Left hindlimb (tissue), 1 donor: ENCODE results near the gene BRPF1.

ENCODE experiments used
- DNase-seq: peaks from one replicate; pipeline ENCODE4 v3.0.0-alpha.2; 2018

The BRPF1 gene

DNA sequence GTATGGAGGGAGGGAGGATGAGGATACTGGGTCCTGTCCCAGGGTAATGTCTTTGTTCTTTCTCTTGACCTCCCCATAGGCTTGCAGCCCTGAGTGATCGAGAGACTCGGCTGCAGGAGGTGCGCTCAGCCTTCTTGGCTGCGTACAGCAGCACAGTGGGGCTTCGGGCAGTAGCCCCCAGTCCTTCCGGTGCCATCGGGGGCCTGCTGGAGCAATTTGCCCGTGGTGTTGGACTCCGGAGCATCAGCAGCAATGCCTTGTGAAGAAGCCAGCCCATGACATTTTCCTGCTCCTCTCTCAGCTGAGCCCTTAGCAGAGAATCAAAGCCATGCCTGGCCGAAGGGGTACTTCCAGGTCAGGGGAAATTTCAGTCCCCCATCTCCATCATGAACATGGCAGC, 29.8 kb upstream of the BRPF1 start:
- no peak for DNase-seq

GRCh38 chr3:9703240-9703639, 28.3 kb upstream of the BRPF1 start:
- no peak for DNase-seq

DNA sequence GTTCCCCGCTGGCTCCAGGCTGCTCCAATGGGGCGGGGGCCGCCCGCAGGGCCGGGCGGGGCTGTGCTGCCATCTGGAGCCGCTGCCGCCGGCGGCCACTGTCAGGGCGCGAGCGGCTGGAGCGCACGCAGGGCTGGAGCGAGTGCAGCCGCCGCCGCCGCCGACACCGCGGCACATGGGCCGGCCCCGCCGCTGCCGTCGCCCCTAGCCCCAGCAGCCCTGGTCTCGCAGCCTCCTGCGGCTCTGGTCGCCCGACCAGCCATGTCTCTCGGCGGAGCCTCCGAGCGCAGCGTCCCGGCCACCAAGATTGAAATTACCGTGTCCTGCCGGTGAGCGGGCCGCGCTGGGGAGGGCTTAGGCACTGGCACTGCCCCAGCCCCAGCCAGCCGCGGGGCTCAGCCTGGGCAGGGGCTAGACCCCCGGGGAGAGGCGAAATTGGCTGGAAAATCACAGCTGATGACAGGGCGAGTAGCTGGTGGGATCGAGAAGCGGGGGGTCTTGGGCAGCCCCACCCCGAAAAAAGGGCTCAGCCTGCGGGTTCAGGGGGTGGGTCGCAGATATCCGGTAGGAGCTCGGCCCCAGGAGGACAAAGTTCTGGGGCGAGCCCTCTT, 27.7 kb upstream of the BRPF1 start, which contains the start of gene CPNE9:
Gene CPNE9 (plus strand): TSS at position 98 of the 611 bp plus-strand sequence. CDS start 164 bp downstream, at position 262.
- DNase-seq, result no peak

GRCh38 chr3:9704347-9705322, 26.9 kb upstream of the BRPF1 start:
- DNase-seq, result peak; percentile 49

DNA sequence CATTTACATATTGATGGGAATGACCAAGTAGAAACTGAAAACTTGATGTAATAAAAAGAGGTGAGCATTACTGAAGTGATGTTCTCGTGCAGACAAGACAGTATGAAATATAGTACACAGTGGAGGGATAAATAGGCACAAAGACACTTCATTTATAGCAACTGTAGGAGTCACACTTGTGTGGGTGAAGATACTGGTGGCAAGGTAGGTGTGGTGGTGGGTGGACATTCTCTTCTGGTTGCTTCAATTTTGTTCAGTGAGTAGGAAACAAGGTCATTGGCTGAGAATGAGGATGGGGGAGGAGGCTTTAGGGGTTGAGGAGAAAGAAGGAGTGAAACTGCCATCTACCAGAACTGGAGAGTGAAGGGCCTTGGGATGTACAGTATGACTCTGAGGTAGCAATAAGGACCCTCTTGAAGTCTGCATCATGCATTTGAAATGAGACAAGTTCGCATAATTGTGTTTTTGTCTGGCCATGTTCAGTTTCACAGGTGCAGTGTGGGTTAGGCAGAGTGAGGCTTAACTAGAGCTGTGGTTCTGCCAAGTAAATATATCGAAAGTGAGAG, 21.3 kb upstream of the BRPF1 start:
- DNase-seq, result no peak

GRCh38 chr3:9712415-9712814, 19.1 kb upstream of the BRPF1 start:
- DNase-seq, result no peak

DNA sequence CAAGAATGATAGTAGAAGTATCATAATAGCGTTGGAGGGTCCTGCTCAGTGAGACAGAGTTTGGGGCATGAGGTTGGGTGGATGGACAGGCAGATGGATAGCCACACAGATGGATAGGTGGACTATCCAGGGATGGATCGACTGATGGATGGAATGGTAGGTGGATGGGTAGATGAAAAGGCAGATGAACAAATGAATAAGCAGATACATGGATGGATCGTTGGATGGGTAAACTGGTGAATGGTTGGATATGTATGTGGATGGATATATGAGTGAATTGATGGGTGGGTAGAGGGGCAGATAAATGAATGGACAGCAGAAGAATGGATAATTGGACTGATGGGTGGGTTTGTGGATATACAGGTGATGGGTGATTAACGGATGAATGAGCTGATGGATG, 18.4 kb upstream of the BRPF1 start:
- no peak for DNase-seq

DNA sequence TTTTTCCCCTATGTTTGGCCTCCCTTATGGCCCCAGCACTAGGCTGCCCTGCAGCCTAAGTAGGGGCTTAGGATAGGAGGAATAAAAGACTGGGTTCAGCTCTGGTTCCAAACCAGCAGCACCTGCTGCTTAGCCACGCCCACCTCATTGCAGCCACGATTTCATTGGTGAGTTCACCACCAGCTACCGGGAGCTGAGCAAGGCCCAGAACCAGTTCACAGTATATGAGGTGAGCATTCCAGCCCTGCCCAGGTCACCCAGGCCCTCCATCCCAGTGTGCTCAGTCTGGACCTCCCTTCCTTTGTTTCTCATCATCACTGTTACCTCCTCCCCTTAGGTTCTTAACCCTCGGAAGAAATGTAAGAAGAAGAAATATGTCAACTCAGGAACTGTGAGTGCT, 16.4 kb upstream of the BRPF1 start:
- no peak for DNase-seq

DNA sequence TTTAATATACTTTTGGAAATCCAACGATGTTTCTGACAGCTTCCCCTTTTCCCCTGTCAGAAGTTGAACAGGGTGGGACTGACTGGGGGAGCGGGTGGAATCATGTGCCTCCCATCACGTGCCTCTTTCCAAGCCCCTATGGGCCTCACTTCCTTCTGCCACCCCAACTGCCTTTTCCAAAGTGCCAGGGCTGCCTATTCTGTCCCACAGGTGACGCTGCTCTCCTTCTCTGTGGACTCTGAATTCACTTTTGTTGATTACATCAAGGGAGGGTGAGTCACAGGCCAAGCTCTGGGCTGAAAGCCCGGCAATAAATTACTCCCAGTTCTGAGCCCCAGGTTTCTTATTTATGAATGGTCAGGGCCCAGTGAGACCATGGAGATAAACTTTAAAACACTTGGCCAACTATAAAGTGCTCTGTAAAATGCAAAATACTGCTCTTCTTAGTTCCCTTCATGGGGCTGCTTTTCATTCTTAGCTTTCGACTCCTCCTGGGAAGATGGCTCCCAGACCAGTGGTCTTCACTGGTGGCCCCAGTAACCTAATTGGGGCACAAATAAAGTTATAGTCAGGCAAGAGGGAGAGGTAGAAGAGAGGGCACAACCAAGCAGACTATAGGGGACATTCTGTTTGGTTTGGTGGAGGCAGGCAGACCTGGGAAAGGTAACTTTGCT, 15.6 kb upstream of the BRPF1 start:
- DNase-seq, result peak; percentile 47

DNA sequence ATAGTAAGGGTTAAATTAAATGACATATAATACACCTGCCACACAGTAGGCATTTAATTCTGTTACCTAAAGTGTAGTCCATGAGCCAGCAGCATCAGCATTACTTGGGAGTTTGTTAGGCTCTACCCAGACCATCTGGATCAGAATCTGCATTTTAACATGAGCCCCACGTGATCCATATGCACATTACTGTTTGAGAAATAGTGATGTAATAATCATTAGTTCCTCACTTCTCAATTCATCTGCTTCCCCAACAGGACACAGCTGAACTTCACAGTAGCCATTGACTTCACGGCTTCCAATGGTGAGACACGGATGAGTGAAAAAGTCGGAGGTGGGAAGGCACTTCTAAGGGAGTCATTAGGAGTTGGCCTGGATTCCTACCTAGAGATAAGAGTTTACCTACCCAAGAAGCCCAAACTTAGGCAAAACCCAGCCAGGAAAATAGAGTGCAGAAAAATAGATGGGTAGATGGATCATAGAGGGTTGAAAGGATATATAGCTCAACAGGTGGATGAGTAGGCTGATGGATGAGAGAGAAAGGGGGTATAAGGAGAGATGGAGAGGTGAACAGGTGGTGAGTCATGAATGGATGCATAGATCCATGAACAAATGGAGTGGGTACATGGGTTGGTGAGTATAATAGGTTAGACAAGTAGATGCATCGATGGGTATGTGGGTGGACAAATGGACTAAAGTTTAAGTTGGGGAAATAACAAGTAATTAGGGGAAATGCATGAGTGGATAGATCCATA, 14.6 kb upstream of the BRPF1 start:
- DNase-seq, result no peak

GRCh38 chr3:9717563-9717962, 14.0 kb upstream of the BRPF1 start:
- DNase-seq, result no peak

DNA sequence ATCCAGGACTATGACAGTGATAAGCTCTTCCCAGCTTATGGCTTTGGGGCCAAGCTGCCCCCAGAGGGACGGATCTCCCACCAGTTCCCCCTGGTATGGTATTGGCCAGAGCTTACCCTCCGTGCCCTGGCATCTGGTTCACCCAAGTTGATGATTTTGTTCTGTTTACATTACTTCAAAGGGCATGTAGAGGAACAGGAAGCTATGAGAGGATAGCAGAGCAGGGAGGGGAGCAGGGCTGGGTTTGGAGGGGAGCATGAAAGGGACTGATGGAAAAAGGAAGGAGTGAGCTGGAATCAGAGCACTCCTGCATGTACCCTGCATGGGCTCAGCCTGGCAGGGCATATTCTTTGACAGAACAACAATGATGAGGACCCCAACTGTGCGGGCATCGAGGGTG, 13.4 kb upstream of the BRPF1 start:
- DNase-seq, result no peak

DNA sequence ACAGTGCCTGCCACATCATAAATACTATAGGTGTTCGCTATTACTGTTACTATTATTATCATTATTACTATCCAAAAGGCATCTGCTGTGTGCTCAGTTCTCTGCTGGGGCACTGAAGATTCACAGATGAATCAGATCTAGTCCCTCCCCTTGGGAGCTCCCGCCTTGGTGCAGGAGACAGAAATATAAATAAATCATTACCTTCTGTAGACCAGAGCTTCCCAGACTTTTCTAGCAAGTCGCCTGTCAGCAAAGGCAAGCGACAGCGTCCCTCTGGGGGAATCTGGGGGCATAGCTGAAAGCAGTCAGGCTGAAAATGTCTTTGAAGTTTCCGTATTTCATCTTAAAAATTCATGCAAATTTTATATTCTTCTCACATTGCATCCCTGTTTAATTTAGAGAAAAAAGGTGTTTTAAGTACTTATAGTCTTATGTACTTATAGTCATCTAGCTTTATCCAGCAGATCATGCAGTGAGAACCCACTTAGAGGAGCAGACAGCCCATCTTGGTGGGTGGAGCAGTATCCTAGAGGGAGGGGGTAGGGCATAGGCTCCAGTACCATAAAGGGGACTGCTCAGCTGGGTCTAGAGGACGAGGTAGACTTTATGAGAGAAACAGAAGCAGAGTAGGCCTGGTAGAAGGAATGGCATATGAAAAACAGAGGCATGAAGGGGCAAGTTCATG, 10.4 kb upstream of the BRPF1 start:
- DNase-seq, result no peak

DNA sequence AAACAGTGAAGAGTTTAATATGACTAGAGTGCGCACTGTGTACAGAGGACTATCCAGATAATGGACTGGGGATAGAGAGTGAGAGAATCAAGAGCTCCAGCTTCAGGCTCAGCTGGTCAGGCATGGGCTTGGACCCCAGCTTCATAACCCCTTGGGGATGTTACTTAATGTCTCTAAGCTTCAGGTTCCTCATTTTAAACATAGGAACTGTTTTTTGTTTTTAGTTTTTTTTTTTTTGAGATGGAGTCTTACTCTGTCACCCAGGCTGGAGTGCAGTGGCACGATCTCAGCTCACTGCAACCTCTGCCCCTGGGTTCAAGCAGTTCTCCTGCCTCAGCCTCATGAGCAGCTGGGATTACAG, 9.9 kb upstream of the BRPF1 start:
- no peak for DNase-seq

- no peak for DNase-seq
These were observed 5.6 kb upstream of the BRPF1 start for GRCh38 chr3:9725775-9726515.

GRCh38 chr3:9727041-9727595, 4.4 kb upstream of the BRPF1 start:
- no peak for DNase-seq

DNA sequence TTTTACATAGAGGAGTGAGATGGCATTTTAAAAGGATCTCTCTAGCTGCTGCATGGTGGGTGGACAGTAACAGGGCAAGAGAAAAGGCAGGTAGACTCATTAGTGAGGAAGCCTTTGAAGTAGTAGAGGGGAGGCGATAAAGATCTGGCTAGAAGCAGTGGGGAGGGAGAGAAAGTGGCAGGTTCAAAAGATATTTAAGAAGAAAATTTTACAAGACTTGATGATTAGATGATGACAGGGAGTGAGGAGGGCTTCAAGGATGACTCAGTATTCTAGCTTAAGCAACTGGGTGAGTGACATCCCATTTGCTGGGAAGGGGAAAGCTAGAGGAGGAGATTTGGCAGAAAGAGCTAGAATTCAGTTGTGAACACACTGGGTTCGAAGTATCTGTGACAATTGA, 3.8 kb upstream of the BRPF1 start:
- no peak for DNase-seq

GRCh38 chr3:9729419-9729818, 2.1 kb upstream of the BRPF1 start:
- DNase-seq, result no peak

DNA sequence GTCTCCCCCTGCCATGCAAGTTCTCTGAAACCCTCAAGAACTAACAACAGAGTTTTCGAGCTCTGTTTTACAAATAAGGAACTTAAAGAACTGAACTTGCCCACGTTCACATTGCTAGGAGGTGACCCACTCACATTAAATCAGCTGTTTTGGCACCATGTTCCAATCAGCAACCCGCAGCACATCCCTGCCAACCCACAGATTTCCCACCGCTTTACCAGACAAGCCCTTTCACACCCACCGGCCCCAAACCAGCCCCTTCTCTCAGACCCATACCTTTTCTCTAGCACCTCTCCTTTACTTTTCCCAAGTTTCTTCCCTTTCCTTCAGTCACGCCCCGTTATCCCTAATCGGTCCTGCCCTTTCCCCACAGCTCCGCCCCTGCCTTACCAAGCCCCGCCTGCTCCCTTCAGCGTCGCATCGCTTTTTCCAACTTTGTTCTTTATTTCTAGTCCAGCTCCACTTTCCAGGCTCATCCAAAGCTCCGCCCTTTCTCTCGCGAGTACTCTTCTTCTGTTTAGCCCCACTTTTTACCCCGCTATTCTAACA, 804 bp upstream of the BRPF1 start:
- DNase-seq, result no peak

DNA sequence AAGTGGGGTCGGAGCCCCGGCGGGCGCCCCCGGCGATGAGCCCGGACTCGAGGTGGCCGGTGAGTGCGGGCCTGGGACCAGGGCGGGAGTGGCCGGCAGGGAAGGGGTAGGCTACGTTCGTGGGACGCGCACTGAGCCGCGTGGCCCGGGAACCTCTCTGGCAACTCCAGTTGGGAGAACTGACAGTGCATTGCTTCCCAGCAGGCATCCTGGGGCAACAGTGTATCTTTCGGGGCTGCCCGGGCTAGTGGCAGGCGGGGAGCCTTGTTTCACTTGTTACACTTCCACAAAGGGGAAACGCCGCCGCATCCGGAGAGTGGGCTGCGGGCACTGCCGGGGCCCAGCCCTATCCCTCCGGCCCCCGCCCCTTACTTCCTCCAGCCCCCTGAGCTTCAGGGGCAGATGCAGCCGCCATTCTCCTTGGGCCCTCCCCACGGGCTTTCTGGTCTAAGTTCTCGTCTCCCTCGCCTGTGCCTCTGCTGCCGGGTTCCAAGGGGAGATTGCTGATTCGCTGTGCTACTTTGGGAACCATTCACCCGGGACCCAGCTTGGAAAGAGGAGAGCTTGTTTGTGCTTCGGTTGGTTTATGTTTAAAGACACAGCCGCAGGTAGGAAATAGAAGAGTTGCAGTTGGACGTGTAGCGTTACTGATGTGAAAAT, 675 bp downstream of the BRPF1 start:
- no peak for DNase-seq
